ENCODE results near the gene LYSMD3.
"Not testable (repeated sequence)": the region's sequence is repeated elsewhere in the genome, so short reads cannot be mapped to it uniquely, and the experiment has no call there.

Gene LYSMD3

GRCh38 chr5:90529194-90529938 is at the start of gene LYSMD3:
LYSMD3 (minus strand) TSS chr5:90529584; CDS start chr5:90525289, 4,295 bp downstream.
- Histone ChIP-seq H3K9ac (ENCODE audit: low read depth, low read length) (peak within 1 kb of the TSS; percentile 93), H3K36me3 (ENCODE audit: control insufficient read depth, insufficient read depth, low read length) (no peaks in the 10 kb centered on the region), H3K4me1 (ENCODE audit: control insufficient read depth, insufficient read depth, low read length) (peaks cover 9% of the 10 kb centered on the region), H3K4me3 (ENCODE audit: low read depth, low read length) (peak within 1 kb of the TSS; percentile 99), H3K9me3 (ENCODE audit: control insufficient read depth, insufficient read depth, low read length) (no peaks in the 10 kb centered on the region), H3K27me3 (ENCODE audit: control insufficient read depth, insufficient read depth, low read length) (no peaks in the 10 kb centered on the region)

GRCh38 chr5:90576566-90576965 is 47.2 kb upstream of the LYSMD3 start:
- not testable (repeated sequence) for H3K27me3 ChIP-seq (ENCODE audit: control insufficient read depth, insufficient read depth, low read length); H3K36me3 ChIP-seq (ENCODE audit: control insufficient read depth, insufficient read depth, low read length); H3K9ac ChIP-seq (ENCODE audit: low read depth, low read length); H3K9me3 ChIP-seq (ENCODE audit: control insufficient read depth, insufficient read depth, low read length); H3K4me3 ChIP-seq (ENCODE audit: low read depth, low read length)
- peaks cover 10% of the 10 kb centered on the region for H3K4me1 ChIP-seq (ENCODE audit: control insufficient read depth, insufficient read depth, low read length)

- Histone ChIP-seq H3K36me3 (ENCODE audit: control insufficient read depth, insufficient read depth, low read length) (no peaks in the 10 kb centered on the region), H3K9me3 (ENCODE audit: control insufficient read depth, insufficient read depth, low read length) (no peaks in the 10 kb centered on the region), H3K4me1 (ENCODE audit: control insufficient read depth, insufficient read depth, low read length) (peaks cover 12% of the 10 kb centered on the region), H3K27me3 (ENCODE audit: control insufficient read depth, insufficient read depth, low read length) (no peaks in the 10 kb centered on the region), H3K9ac (ENCODE audit: low read depth, low read length) (no peak overlapping the region), H3K4me3 (ENCODE audit: low read depth, low read length) (no peak overlapping the region)
Measured at GRCh38 chr5:90575712-90576111, 46.3 kb upstream of the LYSMD3 start.

GRCh38 chr5:90571147-90571773 is 41.9 kb upstream of the LYSMD3 start:
- Histone ChIP-seq H3K9me3 (ENCODE audit: control insufficient read depth, insufficient read depth, low read length) (no peaks in the 10 kb centered on the region), H3K4me1 (ENCODE audit: control insufficient read depth, insufficient read depth, low read length) (peaks cover 15% of the 10 kb centered on the region), H3K9ac (ENCODE audit: low read depth, low read length) (no peak overlapping the region), H3K4me3 (ENCODE audit: low read depth, low read length) (no peak overlapping the region), H3K36me3 (ENCODE audit: control insufficient read depth, insufficient read depth, low read length) (no peaks in the 10 kb centered on the region), H3K27me3 (ENCODE audit: control insufficient read depth, insufficient read depth, low read length) (no peaks in the 10 kb centered on the region)

- Histone ChIP-seq H3K9ac (ENCODE audit: low read depth, low read length) (no peak overlapping the region), H3K9me3 (ENCODE audit: control insufficient read depth, insufficient read depth, low read length) (no peaks in the 10 kb centered on the region), H3K4me3 (ENCODE audit: low read depth, low read length) (no peak overlapping the region), H3K4me1 (ENCODE audit: control insufficient read depth, insufficient read depth, low read length) (peaks cover 10% of the 10 kb centered on the region), H3K27me3 (ENCODE audit: control insufficient read depth, insufficient read depth, low read length) (no peaks in the 10 kb centered on the region), H3K36me3 (ENCODE audit: control insufficient read depth, insufficient read depth, low read length) (no peaks in the 10 kb centered on the region)
Measured at GRCh38 chr5:90570034-90570433, 40.6 kb upstream of the LYSMD3 start.

- Histone ChIP-seq H3K4me3 (ENCODE audit: low read depth, low read length) (no peak overlapping the region), H3K9ac (ENCODE audit: low read depth, low read length) (no peak overlapping the region), H3K27me3 (ENCODE audit: control insufficient read depth, insufficient read depth, low read length) (no peaks in the 10 kb centered on the region), H3K4me1 (ENCODE audit: control insufficient read depth, insufficient read depth, low read length) (peaks cover 12% of the 10 kb centered on the region), H3K36me3 (ENCODE audit: control insufficient read depth, insufficient read depth, low read length) (no peaks in the 10 kb centered on the region), H3K9me3 (ENCODE audit: control insufficient read depth, insufficient read depth, low read length) (no peaks in the 10 kb centered on the region)
Measured at GRCh38 chr5:90569084-90569483, 39.7 kb upstream of the LYSMD3 start.

- Histone ChIP-seq H3K4me1 (ENCODE audit: control insufficient read depth, insufficient read depth, low read length) (peaks cover 38% of the 10 kb centered on the region), H3K27me3 (ENCODE audit: control insufficient read depth, insufficient read depth, low read length) (no peaks in the 10 kb centered on the region), H3K36me3 (ENCODE audit: control insufficient read depth, insufficient read depth, low read length) (no peaks in the 10 kb centered on the region), H3K9ac (ENCODE audit: low read depth, low read length) (no peak overlapping the region), H3K4me3 (ENCODE audit: low read depth, low read length) (no peak overlapping the region), H3K9me3 (ENCODE audit: control insufficient read depth, insufficient read depth, low read length) (no peaks in the 10 kb centered on the region)
Measured at GRCh38 chr5:90565491-90565890, 36.1 kb upstream of the LYSMD3 start.

GRCh38 chr5:90563108-90563507 is 33.7 kb upstream of the LYSMD3 start:
- H3K9me3 ChIP-seq (ENCODE audit: control insufficient read depth, insufficient read depth, low read length), result no peaks in the 10 kb centered on the region

GRCh38 chr5:90562341-90562740 is 33.0 kb upstream of the LYSMD3 start:
- Histone ChIP-seq H3K4me3 (ENCODE audit: low read depth, low read length) (peak overlapping the region; percentile 4), H3K4me1 (ENCODE audit: control insufficient read depth, insufficient read depth, low read length) (peaks cover 38% of the 10 kb centered on the region), H3K9me3 (ENCODE audit: control insufficient read depth, insufficient read depth, low read length) (no peaks in the 10 kb centered on the region), H3K36me3 (ENCODE audit: control insufficient read depth, insufficient read depth, low read length) (no peaks in the 10 kb centered on the region), H3K27me3 (ENCODE audit: control insufficient read depth, insufficient read depth, low read length) (no peaks in the 10 kb centered on the region), H3K9ac (ENCODE audit: low read depth, low read length) (no peak overlapping the region)

More at GRCh38 chr5:90563108-90563507, 33.7 kb upstream of the LYSMD3 start:
- peaks cover 38% of the 10 kb centered on the region for H3K4me1 ChIP-seq (ENCODE audit: control insufficient read depth, insufficient read depth, low read length)
- no peaks in the 10 kb centered on the region for H3K27me3 ChIP-seq (ENCODE audit: control insufficient read depth, insufficient read depth, low read length)
- no peak overlapping the region for H3K4me3 ChIP-seq (ENCODE audit: low read depth, low read length)
- H3K9ac ChIP-seq (ENCODE audit: low read depth, low read length), result no peak overlapping the region
- H3K36me3 ChIP-seq (ENCODE audit: control insufficient read depth, insufficient read depth, low read length), result no peaks in the 10 kb centered on the region

- Histone ChIP-seq H3K27me3 (ENCODE audit: control insufficient read depth, insufficient read depth, low read length) (peaks cover 3% of the 10 kb centered on the region), H3K9ac (ENCODE audit: low read depth, low read length) (no peak overlapping the region), H3K36me3 (ENCODE audit: control insufficient read depth, insufficient read depth, low read length) (no peaks in the 10 kb centered on the region), H3K4me1 (ENCODE audit: control insufficient read depth, insufficient read depth, low read length) (peaks cover 43% of the 10 kb centered on the region), H3K9me3 (ENCODE audit: control insufficient read depth, insufficient read depth, low read length) (no peaks in the 10 kb centered on the region), H3K4me3 (ENCODE audit: low read depth, low read length) (no peak overlapping the region)
Measured at GRCh38 chr5:90561766-90562165, 32.4 kb upstream of the LYSMD3 start.

- peaks cover 3% of the 10 kb centered on the region for H3K27me3 ChIP-seq (ENCODE audit: control insufficient read depth, insufficient read depth, low read length)
Measured at GRCh38 chr5:90560771-90561170, 31.4 kb upstream of the LYSMD3 start.

More at GRCh38 chr5:90560771-90561170, 31.4 kb upstream of the LYSMD3 start:
- Histone ChIP-seq H3K4me1 (ENCODE audit: control insufficient read depth, insufficient read depth, low read length) (peaks cover 50% of the 10 kb centered on the region), H3K9ac (ENCODE audit: low read depth, low read length) (no peak overlapping the region), H3K4me3 (ENCODE audit: low read depth, low read length) (no peak overlapping the region), H3K9me3 (ENCODE audit: control insufficient read depth, insufficient read depth, low read length) (no peaks in the 10 kb centered on the region), H3K36me3 (ENCODE audit: control insufficient read depth, insufficient read depth, low read length) (no peaks in the 10 kb centered on the region)

Measured in iPS-15b (cell line).